ENCODE measurements around the gene DRAM2. TPM values are rescaled to one million over a fixed set of nuclear protein-coding genes. Genes with fewer than 3 reads are reported as not detected.

The DRAM2 gene
- total and polyA plus RNA-seq, 2 of the 13 experiments (the other 11 are each of a cell fraction or from before 2014, with no cell fraction given) = 33.2 to 123 TPM

GRCh38 chr1:111139324-111139955 lies 453 bp downstream of the DRAM2 start (continued):
- no peak for TF ChIP-seq MED13 (CRISPR knock-in tag; IDR thresholded peaks at IDR 0.05)
- TF ChIP-seq, protein P1, sequence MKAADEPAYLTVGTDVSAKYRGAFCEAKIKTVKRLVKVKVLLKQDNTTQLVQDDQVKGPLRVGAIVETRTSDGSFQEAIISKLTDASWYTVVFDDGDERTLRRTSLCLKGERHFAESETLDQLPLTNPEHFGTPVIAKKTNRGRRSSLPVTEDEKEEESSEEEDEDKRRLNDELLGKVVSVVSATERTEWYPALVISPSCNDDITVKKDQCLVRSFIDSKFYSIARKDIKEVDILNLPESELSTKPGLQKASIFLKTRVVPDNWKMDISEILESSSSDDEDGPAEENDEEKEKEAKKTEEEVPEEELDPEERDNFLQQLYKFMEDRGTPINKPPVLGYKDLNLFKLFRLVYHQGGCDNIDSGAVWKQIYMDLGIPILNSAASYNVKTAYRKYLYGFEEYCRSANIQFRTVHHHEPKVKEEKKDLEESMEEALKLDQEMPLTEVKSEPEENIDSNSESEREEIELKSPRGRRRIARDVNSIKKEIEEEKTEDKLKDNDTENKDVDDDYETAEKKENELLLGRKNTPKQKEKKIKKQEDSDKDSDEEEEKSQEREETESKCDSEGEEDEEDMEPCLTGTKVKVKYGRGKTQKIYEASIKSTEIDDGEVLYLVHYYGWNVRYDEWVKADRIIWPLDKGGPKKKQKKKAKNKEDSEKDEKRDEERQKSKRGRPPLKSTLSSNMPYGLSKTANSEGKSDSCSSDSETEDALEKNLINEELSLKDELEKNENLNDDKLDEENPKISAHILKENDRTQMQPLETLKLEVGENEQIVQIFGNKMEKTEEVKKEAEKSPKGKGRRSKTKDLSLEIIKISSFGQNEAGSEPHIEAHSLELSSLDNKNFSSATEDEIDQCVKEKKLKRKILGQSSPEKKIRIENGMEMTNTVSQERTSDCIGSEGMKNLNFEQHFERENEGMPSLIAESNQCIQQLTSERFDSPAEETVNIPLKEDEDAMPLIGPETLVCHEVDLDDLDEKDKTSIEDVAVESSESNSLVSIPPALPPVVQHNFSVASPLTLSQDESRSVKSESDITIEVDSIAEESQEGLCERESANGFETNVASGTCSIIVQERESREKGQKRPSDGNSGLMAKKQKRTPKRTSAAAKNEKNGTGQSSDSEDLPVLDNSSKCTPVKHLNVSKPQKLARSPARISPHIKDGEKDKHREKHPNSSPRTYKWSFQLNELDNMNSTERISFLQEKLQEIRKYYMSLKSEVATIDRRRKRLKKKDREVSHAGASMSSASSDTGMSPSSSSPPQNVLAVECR (CRISPR knock-in tag; IDR thresholded peaks at IDR 0.05; ENCODE audit: borderline replicate concordance) = no peak

DNA sequence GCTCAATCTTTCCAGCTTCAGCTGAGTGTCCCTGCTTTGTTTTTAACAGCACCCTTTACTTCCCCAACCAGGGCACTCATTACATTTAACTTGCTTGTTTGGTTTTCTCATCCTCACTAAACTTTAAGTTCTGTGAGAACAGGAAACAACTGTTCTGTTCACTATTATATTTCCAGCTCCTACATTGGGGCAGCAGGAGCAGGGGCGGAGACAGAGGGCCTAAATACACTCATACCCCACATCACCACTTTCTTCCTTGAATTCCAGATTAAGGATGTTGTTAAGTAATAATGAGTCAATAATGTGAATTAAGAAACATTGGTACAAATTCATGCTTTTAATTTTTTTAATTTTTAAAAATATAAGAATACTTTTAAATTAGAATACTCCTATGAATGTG lies 6.0 kb downstream of the DRAM2 start:
- peaks cover 8% of the 10 kb centered on the region for H3K79me2 ChIP-seq (ENCODE audit: insufficient read depth, low read length)
- CTCF ChIA-PET (ENCODE audit: low intra/inter-chr PET ratio, low total read pairs) = no interaction called here
- intact Hi-C loops (cut with micrococcal nuclease; ENCODE audit: unreplicated experiment) (no loop called here), in situ Hi-C loops (cut with HindIII; ENCODE audit: extremely low pct_ligation_motif_present, low pct_unique_long_range_greater_than_20kb) (no loop called here)
- no peaks in the 10 kb centered on the region for H3K9me3 ChIP-seq (ENCODE audit: low read length)
- peaks cover 10% of the 10 kb centered on the region for H3K4me1 ChIP-seq (ENCODE audit: insufficient read depth, low read length)
- ATAC-seq (no peak), DNase-seq (ENCODE audit: low spot score) (no peak), FAIRE-seq (no peak)
- H3K27me3 ChIP-seq (ENCODE audit: control insufficient read depth in 1 of 2, insufficient read depth in 2 of 2, low read length in 2 of 2) = no peaks in the 10 kb centered on the region
- 100% methylated on average over 1 of the region's 1 CpG for WGBS (ENCODE audit: low lambda C conversion rate)
- POLR2A ChIA-PET = no interaction called here
- H4K20me1 ChIP-seq (ENCODE audit: insufficient read depth, low read length) = no peaks in the 10 kb centered on the region
- no peak overlapping the region for H3K4me3 ChIP-seq (replicated peaks in 1 of 3; ENCODE audit: insufficient read depth in 1 of 3, low read depth in 2 of 3, low read length in 3 of 3)
- H3K4me2 ChIP-seq (ENCODE audit: low read depth, low read length) = no peak overlapping the region
- no peak overlapping the region for H3K9ac ChIP-seq (ENCODE audit: insufficient read depth, low read depth, low read length)
- H3K36me3 ChIP-seq (replicated peaks in 1 of 2; ENCODE audit: control insufficient read depth in 1 of 2, insufficient read depth in 2 of 2, low read length in 2 of 2) = peaks cover 0 to 12% of the 10 kb centered on the region in 2 experiments; a peak in 2 of 5 replicates
- no peak overlapping the region for H3K27ac ChIP-seq (ENCODE audit: extremely low read length, insufficient read depth, low read length)
- no peak overlapping the region for H2AFZ ChIP-seq (ENCODE audit: low read length)
- BruUV-seq (replicated peaks) = no TSS peak
- TF ChIP-seq NFE2L2 (IDR thresholded peaks at IDR 0.05; ENCODE audit: low read length) (no peak), NFIC (IDR thresholded peaks at IDR 0.05; ENCODE audit: low read length) (no peak), NKX3-1 (CRISPR knock-in tag; IDR thresholded peaks at IDR 0.05) (no peak), ZNF124 (CRISPR knock-in tag; IDR thresholded peaks at IDR 0.05) (no peak), TRAFD1 (CRISPR knock-in tag; IDR thresholded peaks at IDR 0.05; ENCODE audit: borderline replicate concordance) (no peak)
- TF ChIP-seq, protein P2, sequence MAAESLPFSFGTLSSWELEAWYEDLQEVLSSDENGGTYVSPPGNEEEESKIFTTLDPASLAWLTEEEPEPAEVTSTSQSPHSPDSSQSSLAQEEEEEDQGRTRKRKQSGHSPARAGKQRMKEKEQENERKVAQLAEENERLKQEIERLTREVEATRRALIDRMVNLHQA (CRISPR knock-in tag; IDR thresholded peaks at IDR 0.05) = no peak
- TF ChIP-seq, protein P3, sequence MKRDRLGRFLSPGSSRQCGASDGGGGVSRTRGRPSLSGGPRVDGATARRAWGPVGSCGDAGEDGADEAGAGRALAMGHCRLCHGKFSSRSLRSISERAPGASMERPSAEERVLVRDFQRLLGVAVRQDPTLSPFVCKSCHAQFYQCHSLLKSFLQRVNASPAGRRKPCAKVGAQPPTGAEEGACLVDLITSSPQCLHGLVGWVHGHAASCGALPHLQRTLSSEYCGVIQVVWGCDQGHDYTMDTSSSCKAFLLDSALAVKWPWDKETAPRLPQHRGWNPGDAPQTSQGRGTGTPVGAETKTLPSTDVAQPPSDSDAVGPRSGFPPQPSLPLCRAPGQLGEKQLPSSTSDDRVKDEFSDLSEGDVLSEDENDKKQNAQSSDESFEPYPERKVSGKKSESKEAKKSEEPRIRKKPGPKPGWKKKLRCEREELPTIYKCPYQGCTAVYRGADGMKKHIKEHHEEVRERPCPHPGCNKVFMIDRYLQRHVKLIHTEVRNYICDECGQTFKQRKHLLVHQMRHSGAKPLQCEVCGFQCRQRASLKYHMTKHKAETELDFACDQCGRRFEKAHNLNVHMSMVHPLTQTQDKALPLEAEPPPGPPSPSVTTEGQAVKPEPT (CRISPR knock-in tag; IDR thresholded peaks at IDR 0.05; ENCODE audit: low read depth) = no peak
- TF ChIP-seq, protein P4, sequence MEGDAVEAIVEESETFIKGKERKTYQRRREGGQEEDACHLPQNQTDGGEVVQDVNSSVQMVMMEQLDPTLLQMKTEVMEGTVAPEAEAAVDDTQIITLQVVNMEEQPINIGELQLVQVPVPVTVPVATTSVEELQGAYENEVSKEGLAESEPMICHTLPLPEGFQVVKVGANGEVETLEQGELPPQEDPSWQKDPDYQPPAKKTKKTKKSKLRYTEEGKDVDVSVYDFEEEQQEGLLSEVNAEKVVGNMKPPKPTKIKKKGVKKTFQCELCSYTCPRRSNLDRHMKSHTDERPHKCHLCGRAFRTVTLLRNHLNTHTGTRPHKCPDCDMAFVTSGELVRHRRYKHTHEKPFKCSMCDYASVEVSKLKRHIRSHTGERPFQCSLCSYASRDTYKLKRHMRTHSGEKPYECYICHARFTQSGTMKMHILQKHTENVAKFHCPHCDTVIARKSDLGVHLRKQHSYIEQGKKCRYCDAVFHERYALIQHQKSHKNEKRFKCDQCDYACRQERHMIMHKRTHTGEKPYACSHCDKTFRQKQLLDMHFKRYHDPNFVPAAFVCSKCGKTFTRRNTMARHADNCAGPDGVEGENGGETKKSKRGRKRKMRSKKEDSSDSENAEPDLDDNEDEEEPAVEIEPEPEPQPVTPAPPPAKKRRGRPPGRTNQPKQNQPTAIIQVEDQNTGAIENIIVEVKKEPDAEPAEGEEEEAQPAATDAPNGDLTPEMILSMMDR (CRISPR knock-in tag; IDR thresholded peaks at IDR 0.05) = no peak
